ENCODE measurements around the gene PHACTR3.

Gene PHACTR3

DNA sequence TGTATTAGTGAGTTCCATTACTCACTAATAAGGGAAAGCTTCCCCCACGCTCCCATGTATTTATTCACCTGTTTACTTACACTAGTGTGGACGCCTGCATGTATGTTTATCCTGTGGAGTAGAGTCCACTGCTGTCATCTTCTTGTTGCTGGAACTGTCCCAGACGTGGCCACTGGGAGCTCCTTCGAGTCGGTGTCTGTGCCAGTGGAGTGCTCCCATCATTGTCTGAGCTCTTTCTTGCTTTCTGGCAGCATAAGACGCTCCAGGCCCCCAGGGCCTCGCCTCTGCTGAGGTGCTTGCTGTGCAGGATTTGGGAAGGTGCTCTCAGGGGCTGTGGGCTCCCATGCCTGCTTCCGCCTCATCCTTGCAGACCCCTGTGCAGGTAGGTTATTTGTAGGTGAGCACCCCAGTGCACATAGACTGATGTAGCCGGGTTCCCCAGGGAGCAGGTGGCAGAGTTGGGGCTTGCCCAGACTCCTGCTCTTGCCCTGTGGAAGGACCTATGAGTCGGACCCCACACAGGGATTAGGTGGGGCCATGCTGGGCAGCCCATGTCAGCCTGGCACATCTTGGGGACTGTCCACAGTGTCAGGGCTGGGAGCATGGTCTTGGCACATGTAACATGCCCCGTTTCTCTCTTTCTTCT is 16.6 kb downstream of the PHACTR3 start:
- no peak for DNase-seq (ENCODE audit: low read depth)

DNA sequence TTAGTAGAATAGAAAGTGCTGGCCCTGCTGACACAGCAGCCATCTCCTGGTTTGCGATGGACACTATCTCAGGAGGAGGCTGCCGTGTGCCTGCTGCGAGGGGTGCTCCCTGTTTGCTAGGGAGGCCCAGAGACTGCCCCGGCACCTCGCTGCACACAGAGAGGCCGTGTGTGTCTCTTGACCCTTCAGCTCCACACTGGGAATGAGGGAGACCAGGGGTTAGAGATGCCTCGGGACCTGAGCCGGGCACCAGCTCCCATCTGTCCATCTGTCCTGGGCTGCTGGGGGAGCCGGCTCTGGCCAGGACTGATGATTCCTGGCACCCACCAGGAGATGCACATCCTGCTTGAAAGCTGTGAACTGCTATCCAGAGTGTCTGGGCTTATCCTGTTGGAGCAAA is 18.2 kb downstream of the PHACTR3 start:
- DNase-seq (ENCODE audit: low read depth), result no peak

- no peak for DNase-seq (ENCODE audit: low read depth)
These were observed 18.8 kb downstream of the PHACTR3 start for GRCh38 chr20:59623133-59623532.

DNA sequence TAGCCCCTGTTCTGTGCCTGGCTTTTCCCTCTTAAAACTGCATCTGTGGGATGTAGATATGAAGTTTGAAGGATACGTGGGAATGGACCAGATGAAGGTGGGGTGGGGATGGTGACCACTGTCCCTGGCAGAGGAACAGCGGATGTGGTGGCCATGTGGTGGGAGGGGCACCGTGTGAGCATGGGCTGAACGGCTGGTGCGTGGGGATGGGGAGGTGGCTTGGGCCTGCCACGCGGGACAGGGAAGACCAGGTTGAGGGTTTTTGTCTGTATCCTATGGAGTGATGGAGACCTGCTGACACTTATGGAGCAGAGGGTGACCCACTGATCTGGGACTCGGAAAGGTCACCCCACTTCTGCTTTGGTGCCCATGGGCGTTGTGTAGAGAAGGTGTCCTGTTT is 19.2 kb downstream of the PHACTR3 start:
- no peak for DNase-seq (ENCODE audit: low read depth)

DNA sequence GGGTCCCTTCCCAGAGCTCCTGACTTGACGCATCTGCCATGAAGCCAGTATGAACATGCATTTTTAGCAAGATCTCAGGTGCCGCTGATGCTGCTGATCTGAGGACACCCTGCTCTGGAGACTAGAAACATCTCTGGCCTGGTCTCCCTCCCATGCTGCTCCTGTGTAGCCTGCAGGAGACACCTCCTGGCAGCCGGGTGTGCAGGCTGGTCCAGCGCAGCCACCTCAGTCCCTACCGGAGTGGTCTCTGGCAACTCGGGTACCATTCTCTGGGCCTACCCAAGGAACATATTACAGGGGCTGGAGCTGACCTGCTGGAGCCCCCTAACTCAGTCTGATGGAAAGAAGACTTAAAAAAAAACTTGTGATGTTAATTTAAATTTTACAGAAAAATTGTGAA is 20.1 kb downstream of the PHACTR3 start:
- no peak for DNase-seq (ENCODE audit: low read depth)

- no peak for DNase-seq (ENCODE audit: low read depth)
These were observed 21.0 kb downstream of the PHACTR3 start for GRCh38 chr20:59625214-59625922.

DNA sequence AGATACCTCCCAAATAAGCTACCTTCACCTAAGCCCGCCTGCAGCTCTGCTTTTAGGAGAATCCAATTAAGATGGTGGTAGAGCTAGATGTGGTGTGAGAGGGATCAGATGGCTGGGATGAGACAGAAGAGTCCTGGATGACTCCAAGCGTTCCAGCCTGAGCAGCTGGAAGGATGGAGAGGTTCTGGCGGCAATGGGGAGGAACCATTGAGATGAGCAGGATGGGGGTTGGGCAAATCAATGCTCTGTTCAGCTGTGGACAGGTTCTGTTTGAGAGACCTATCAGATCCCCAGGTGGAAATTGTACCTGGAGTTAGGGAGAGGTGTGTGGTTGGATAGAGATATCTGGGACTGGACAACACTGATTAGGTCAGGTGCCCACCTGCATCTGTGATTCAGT is 23.0 kb downstream of the PHACTR3 start:
- no peak for DNase-seq (ENCODE audit: low read depth)

DNA sequence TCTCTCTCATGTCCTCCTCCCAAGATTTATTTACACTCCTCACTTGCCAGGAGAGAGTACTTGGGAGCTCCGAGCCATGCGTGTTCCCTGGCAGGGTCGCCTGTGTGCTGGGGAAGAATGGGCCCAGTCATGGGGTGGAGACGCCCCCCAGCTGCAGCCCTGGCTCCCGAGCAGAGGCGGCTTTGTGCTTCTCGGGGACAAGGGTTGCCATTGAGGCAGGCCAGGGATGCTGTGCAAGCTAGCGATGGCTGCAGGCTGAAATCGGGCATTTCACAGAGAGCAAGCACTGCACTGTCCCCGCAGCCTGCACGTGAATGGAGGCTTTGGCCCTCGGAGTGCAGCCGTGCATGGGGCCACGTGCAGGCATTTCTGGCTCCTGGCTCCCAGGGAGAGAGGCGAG is 23.8 kb downstream of the PHACTR3 start:
- DNase-seq (ENCODE audit: low read depth), result no peak

DNA sequence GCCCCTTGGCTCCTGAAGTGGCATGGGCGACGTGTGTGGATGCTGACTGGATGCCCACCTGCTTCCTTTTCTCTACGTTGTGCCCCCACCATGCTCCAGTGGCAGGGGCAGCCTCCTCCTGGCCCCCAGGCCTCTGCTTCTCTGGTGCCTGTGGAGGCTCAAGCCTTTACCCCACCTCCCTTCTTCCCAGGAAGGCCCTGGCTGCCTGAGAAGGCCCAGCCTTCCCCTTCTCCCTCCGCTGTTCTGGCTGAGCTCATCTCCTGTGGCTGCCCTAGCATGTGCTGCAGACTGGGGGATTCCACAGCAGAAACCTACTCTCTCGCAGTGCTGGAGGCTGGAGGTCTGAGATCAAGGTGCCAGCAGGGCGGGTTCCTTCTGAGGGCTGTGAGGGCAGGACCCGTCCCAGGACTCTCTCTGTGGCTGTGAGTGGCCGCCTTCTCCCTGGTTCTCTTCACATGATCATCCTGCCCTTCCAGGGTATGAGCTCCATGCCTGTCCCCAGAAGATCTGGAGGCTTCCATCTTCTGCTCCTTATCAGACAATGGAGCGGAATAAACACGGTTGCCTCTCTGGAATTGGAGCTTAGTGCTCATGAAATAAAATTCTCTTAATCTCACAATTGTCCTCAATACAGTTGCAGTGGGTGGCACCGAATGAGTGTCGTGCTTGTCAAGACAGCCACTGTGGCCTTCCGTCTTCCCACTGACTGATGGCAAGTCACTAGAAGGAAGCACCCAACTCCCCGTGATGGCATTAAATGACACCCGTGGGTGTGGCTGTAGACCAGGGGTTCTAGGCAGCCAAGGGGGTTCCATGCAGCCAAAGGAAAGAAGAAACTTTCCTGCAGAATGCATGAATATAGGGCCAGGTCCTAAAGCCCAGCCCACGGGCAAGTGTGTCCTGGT is 25.1 kb downstream of the PHACTR3 start:
- no peak for DNase-seq (ENCODE audit: low read depth)

GRCh38 chr20:59630526-59630925 is 26.2 kb downstream of the PHACTR3 start:
- DNase-seq (ENCODE audit: low read depth), result no peak

- DNase-seq (ENCODE audit: low read depth), result no peak
These were observed 27.6 kb downstream of the PHACTR3 start for GRCh38 chr20:59631751-59632540.

DNA sequence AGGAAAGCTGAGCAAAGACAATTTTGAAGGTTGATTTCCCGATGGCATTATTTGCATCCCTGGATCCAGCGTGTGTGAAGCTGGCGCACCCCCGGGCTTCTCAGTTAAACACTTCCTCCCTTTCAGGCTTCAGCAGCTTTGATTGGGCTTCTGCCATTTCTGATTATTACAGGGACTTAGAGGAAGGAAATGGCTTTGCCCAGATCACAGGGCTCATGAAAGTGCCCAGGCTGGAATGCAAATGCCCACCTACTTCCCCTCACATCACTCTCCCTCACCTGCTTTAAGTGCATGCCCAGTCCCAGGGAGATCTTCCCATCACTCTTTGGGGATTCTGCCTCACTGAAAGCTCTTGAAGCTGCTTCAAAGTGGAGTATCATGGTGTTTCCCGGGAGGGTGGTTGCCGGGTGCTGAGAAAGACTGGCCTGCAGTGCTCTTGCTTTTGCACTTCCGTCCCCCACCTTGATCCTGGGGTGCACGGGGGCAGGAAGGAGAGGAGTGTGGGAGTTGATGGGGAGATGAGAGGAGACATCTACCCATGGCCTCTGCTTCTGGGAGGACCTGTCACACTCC is 28.3 kb downstream of the PHACTR3 start:
- no peak for DNase-seq (ENCODE audit: low read depth)

DNA sequence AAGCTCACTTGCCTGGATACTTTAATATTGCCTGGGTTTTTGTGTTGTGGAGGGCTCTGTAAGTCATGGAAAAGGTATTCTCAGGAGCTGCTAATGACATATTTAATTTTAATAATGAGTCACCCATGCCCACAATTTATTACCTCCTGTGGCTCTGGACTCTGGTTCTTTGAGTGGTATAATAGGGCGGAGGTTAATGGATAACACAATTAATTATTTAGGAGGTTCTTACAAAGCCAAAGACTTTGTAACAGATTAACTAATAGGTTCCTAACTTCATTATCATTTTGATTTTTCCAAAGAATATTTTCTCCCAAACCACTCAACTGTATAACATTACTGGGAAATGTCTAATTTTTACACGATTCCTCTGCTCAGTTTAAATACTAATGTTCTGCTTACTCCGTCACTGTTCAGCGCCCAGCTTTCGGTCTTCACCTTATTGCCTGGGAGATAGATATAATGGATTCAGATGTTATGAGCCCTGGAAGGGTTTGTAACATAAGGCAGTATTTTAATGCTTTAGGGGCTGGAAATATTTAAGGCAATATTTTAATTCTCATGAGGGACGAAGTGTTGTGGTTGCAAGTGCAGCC is 29.4 kb downstream of the PHACTR3 start:
- DNase-seq (ENCODE audit: low read depth), result no peak

DNA sequence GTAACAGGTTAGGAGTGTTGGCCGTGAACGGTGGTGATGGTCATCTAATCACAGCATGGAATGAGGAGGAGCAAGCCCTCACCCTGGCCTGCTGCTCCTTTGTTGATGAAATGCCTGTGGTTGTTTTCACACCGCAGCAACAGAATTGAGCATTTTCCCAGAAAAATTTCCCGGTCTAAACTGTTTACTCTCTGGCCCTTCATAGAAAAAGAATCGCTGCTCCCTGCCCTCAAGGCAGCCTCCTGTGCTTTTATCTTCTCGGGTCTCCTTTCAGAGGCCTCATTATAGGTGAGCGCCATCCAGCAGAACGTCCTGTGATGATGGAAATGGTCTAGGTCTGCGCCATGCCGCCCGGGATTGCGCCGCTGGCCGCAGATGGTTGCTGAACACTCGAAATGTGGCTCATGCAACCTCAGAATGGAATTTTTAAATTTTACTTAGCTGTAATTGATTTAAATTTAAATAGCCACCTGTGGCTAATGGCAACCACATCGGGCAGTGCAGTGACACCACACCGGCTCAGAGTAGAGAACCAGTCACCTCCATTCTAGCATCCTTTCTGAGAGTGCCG is 30.2 kb downstream of the PHACTR3 start:
- no peak for DNase-seq (ENCODE audit: low read depth)

DNA sequence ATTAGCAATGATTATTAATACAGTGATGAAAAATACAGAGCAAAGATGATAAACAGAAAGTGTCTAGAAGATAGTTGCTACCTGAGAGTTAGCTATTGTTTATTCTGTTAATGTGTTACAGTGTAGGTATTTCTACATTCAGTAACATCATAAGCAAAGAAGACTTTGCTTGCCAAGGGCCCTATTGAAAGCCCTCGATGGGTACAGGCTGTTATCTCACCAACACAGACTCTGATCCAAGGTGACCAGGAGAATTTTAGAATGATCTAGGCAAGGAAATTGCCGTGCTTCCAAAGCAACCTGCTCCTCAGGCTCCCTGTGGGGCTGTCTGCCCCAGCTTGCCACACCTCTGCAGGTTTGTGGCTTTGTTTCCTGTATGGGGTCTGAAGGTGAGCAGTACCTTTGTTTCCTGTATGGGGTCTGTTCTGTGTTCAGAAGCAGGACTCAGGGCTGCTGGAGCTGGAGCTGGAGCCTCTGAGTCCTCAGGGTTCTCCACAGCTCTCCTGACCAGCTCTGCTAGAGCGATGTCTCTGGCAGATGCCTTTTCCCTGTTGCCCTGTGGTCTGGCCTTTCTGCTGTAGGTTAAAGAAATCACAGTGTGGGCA is 32.5 kb downstream of the PHACTR3 start:
- no peak for DNase-seq (ENCODE audit: low read depth)

DNA sequence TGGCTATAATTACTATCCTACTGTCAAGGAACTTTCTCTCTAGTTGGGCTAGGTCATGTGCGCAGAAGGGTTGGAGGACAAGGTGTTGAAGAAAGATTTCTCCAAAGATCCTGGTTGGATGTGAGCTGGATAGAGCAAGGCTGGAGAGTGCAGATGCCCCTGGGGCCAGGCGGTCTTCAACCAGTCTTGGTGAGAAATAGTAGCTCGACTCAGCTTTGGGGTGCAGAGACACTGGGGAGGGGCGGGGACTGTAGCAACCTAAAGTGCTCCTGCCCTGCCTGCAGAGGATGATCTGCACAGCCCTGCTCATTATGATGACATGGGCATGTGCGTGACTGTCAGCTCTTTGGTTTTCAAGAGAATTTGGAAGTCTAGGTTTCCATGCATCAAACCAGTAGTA is 35.9 kb downstream of the PHACTR3 start:
- DNase-seq (ENCODE audit: low read depth), result no peak

GRCh38 chr20:59643615-59644061 is 39.3 kb downstream of the PHACTR3 start:
- no peak for DNase-seq (ENCODE audit: low read depth)

GRCh38 chr20:59644371-59644939 is 40.1 kb downstream of the PHACTR3 start:
- no peak for DNase-seq (ENCODE audit: low read depth)

- no peak for DNase-seq (ENCODE audit: low read depth)
These were observed 40.9 kb downstream of the PHACTR3 start for GRCh38 chr20:59645271-59645670.

DNA sequence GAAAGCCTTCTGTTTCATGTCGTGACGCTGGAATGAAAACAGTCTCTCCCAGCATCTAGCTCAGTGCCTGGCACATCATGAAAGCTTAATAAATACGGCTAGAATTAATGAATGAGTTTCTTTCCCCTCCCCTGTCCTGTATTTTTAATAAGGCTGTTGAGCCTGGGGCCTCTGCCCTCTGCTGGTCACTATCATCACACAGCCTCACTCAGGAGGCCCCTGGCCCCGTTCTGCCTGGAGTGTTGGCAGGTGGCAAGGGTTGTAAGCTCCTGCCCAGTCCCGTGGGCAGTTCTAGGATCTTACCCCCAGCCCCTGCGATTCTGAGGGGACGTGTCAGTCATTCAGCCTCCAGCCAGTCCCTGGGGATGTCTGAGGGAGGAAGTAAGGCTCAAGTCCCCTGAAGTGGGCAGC is 41.4 kb downstream of the PHACTR3 start:
- DNase-seq (ENCODE audit: low read depth), result no peak
